ENCODE results near the gene SMYD3. TPM values are rescaled to one million over a fixed set of nuclear protein-coding genes. Genes with fewer than 3 reads are reported as not detected.

Gene SMYD3
- total and polyA plus RNA-seq, 2 donors (not counting 3 experiments of a cell fraction or from before 2014, with no cell fraction given), result 16.0 to 32.1 TPM

- FAIRE-seq (no peak), DNase-seq (ENCODE audit: low read depth, low spot score) (no peak)
- no peak overlapping the region for H3K27ac ChIP-seq (ENCODE audit: insufficient read depth, low read depth, low read length)
- no peaks in the 10 kb centered on the region for H3K36me3 ChIP-seq (ENCODE audit: control insufficient read depth in 2 of 2, extremely low read depth in 1 of 2, insufficient read depth in 2 of 2, low read length in 2 of 2)
- CTCF ChIA-PET, result interaction anchor here (0.7 kb wide), 1 partner anchor 9 kb away, joined by 3 read pairs; no protein-coding TSS in a partner anchor
- H3K79me2 ChIP-seq (ENCODE audit: control insufficient read depth, insufficient read depth, low read length), result no peaks in the 10 kb centered on the region
- intact Hi-C loops (cut with micrococcal nuclease), result no loop called here
- H3K4me1 ChIP-seq (ENCODE audit: control insufficient read depth, extremely low read depth, insufficient read depth, low read length), result peaks cover 5% of the 10 kb centered on the region
- no peak for TF ChIP-seq CTCF (IDR thresholded peaks at IDR 0.05; ENCODE audit: extremely low read depth in 1 of 2, insufficient read depth in 1 of 2, low read depth in 1 of 2, low read length in 2 of 2)
- dilution Hi-C loops (cut with MboI; ENCODE audit: extremely low pct_ligation_motif_present, low sequenced_read_pairs), result no loop called here
- H4K20me1 ChIP-seq (replicated peaks; ENCODE audit: control insufficient read depth, extremely low read depth, insufficient read depth, low read length), result no peaks in the 10 kb centered on the region
- H3K4me2 ChIP-seq (ENCODE audit: insufficient read depth, low read length), result no peak overlapping the region
- no peaks in the 10 kb centered on the region for H3K9me1 ChIP-seq (replicated peaks; ENCODE audit: control insufficient read depth, extremely low read depth, insufficient read depth, low read length)
- no peaks in the 10 kb centered on the region for H3K27me3 ChIP-seq (ENCODE audit: control insufficient read depth in 2 of 2, insufficient read depth in 2 of 2, low read length in 2 of 2)
- no peak overlapping the region for H3K9ac ChIP-seq (replicated peaks; ENCODE audit: extremely low read depth, insufficient read depth, low read length)
- POLR2A ChIA-PET, result no interaction called here
- no peak overlapping the region for H3K4me3 ChIP-seq (replicated peaks in 1 of 3; ENCODE audit: insufficient read depth in 1 of 3, low read depth in 1 of 3, low read length in 3 of 3)
- no TSS peak for BruUV-seq (replicated peaks)
- H3K9me3 ChIP-seq (replicated peaks; ENCODE audit: control insufficient read depth, insufficient read depth, low read length), result no peaks in the 10 kb centered on the region
- H2AFZ ChIP-seq (ENCODE audit: low read depth, low read length), result no peak overlapping the region
These were observed 328.3 kb downstream of the SMYD3 start for GRCh38 chr1:246178717-246179311.

DNA sequence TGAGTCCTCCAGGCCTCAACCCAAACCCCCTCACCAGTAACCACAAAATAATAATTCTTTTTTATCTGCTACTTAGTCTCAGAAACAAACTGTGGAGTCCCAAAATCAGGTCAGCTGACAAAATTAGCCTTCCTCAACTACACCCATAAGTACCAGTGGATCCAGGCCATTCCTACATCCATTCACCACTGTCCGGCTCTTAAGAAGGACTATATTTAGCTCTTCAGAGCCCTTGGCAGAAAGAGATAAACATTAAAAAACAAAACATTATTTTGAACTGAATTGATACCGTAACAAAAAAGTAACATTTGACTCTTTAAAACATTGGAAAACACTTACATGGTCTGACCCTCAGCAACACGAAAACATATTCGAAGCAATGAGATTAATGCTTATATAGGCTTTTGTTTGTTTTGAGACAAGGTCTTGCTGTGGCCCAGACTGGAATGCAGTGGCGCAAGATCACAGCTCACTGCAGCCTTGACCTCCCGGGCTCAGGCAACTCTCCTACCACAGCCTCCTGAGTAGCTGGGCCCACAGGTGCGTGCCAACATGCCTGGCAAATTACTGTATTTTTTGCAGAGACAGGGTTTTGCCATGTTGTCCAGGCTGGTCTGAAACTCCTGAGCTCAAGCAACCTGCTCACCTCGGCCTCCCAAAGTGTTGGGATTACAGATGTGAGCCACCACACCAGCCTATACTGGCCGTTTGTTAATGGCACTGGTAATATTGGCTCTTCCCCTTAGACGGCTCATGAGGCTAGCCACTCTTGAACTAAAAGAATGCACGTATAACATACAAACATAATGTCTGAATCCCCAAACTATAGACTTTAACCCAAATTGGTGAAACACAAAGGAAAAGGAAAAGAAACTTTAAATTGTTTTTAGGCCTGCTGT is 330.7 kb downstream of the SMYD3 start:
- POLR2A ChIA-PET, result no interaction called here
- Histone ChIP-seq H3K36me3 (ENCODE audit: control insufficient read depth in 2 of 2, extremely low read depth in 1 of 2, insufficient read depth in 2 of 2, low read length in 2 of 2) (no peaks in the 10 kb centered on the region), H3K27me3 (ENCODE audit: control insufficient read depth in 2 of 2, insufficient read depth in 2 of 2, low read length in 2 of 2) (no peaks in the 10 kb centered on the region), H3K9me1 (replicated peaks; ENCODE audit: control insufficient read depth, extremely low read depth, insufficient read depth, low read length) (no peaks in the 10 kb centered on the region), H3K79me2 (ENCODE audit: control insufficient read depth, insufficient read depth, low read length) (no peaks in the 10 kb centered on the region), H3K9ac (replicated peaks; ENCODE audit: extremely low read depth, insufficient read depth, low read length) (no peak overlapping the region), H3K4me2 (ENCODE audit: insufficient read depth, low read length) (no peak overlapping the region), H3K4me3 (replicated peaks in 1 of 3; ENCODE audit: insufficient read depth in 1 of 3, low read depth in 1 of 3, low read length in 3 of 3) (no peak overlapping the region), H3K9me3 (replicated peaks; ENCODE audit: control insufficient read depth, insufficient read depth, low read length) (no peaks in the 10 kb centered on the region), H2AFZ (ENCODE audit: low read depth, low read length) (no peak overlapping the region), H3K27ac (ENCODE audit: insufficient read depth, low read depth, low read length) (no peak overlapping the region), H4K20me1 (replicated peaks; ENCODE audit: control insufficient read depth, extremely low read depth, insufficient read depth, low read length) (no peaks in the 10 kb centered on the region), H3K4me1 (ENCODE audit: control insufficient read depth, extremely low read depth, insufficient read depth, low read length) (no peaks in the 10 kb centered on the region)
- DNase-seq (ENCODE audit: low read depth, low spot score) (no peak), FAIRE-seq (no peak)
- CTCF ChIA-PET, result no interaction called here
- dilution Hi-C loops (cut with MboI; ENCODE audit: extremely low pct_ligation_motif_present, low sequenced_read_pairs), result no loop called here
- TF ChIP-seq EZH2 (IDR thresholded peaks at IDR 0.05; ENCODE audit: borderline replicate concordance, low read depth, low read length, severe bottlenecking) (no peak), POLR2AphosphoS5 (IDR thresholded peaks at IDR 0.05; ENCODE audit: insufficient read depth, low read depth, low read length) (no peak), MYC (IDR thresholded peaks at IDR 0.05; ENCODE audit: low read depth, low read length) (no peak)
- TF ChIP-seq, protein P1, sequence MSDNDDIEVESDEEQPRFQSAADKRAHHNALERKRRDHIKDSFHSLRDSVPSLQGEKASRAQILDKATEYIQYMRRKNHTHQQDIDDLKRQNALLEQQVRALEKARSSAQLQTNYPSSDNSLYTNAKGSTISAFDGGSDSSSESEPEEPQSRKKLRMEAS (IDR thresholded peaks at IDR 0.05; ENCODE audit: insufficient read depth, insufficient read length), result no peak
- no TSS peak for BruUV-seq (replicated peaks)
- intact Hi-C loops (cut with micrococcal nuclease), result no loop called here
